ENCODE measurements around the gene FKBP3.

- TF ChIP-seq POLR2A (IDR thresholded peaks at IDR 0.05), result no peak
- TF ChIP-seq, protein P1, sequence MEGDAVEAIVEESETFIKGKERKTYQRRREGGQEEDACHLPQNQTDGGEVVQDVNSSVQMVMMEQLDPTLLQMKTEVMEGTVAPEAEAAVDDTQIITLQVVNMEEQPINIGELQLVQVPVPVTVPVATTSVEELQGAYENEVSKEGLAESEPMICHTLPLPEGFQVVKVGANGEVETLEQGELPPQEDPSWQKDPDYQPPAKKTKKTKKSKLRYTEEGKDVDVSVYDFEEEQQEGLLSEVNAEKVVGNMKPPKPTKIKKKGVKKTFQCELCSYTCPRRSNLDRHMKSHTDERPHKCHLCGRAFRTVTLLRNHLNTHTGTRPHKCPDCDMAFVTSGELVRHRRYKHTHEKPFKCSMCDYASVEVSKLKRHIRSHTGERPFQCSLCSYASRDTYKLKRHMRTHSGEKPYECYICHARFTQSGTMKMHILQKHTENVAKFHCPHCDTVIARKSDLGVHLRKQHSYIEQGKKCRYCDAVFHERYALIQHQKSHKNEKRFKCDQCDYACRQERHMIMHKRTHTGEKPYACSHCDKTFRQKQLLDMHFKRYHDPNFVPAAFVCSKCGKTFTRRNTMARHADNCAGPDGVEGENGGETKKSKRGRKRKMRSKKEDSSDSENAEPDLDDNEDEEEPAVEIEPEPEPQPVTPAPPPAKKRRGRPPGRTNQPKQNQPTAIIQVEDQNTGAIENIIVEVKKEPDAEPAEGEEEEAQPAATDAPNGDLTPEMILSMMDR (IDR thresholded peaks at IDR 0.05), result no peak
Observed at GRCh38 chr14:45144658-45145057, 10.4 kb upstream of the FKBP3 start.
